DMS 273 (cell line): Measurements from ENCODE around the gene SMIM30.
"Not testable (repeated sequence)": the region's sequence is repeated elsewhere in the genome, so short reads cannot be mapped to it uniquely, and the experiment has no call there.

Experiments used
- DNase-seq: peaks from one replicate; lab custom pipeline; 2025; ENCODE audit not compliant: unreplicated experiment; lab: John Stamatoyannopoulos, UW

Gene SMIM30

GRCh38 chr7:113118074-113118959 lies at the start of gene SMIM30:
TSS of gene SMIM30 (minus strand) at chr7:113118554. CDS start at chr7:113117578, 976 bp downstream.
- DNase-seq, result peak; percentile 98

- DNase-seq, result not testable (repeated sequence)
These were observed 47.8 kb upstream of the SMIM30 start for GRCh38 chr7:113166176-113166575.

- DNase-seq, result no peak
These were observed 42.7 kb upstream of the SMIM30 start for GRCh38 chr7:113161050-113161449.

GRCh38 chr7:113159746-113160339 lies 41.5 kb upstream of the SMIM30 start:
- DNase-seq, result peak; percentile 70

GRCh38 chr7:113158756-113159155 lies 40.4 kb upstream of the SMIM30 start:
- no peak for DNase-seq

- DNase-seq, result no peak
These were observed 35.8 kb upstream of the SMIM30 start for GRCh38 chr7:113154117-113154516.

GRCh38 chr7:113144817-113145216 lies 26.5 kb upstream of the SMIM30 start:
- no peak for DNase-seq

GRCh38 chr7:113143486-113144257 lies 25.3 kb upstream of the SMIM30 start:
- DNase-seq, result no peak

GRCh38 chr7:113142385-113143119 lies 24.2 kb upstream of the SMIM30 start:
- peak; percentile 12 for DNase-seq

- DNase-seq, result peak; percentile 38
These were observed 23.4 kb upstream of the SMIM30 start for GRCh38 chr7:113141803-113142202.

- DNase-seq, result no peak
These were observed 22.6 kb upstream of the SMIM30 start for GRCh38 chr7:113140956-113141355.

GRCh38 chr7:113137241-113137640 lies 18.9 kb upstream of the SMIM30 start:
- DNase-seq, result no peak

- DNase-seq, result no peak
These were observed 15.7 kb upstream of the SMIM30 start for GRCh38 chr7:113134025-113134424.

GRCh38 chr7:113131367-113131766 lies 13.0 kb upstream of the SMIM30 start:
- no peak for DNase-seq

GRCh38 chr7:113128031-113128430 lies 9.7 kb upstream of the SMIM30 start:
- DNase-seq, result no peak

- DNase-seq, result no peak
These were observed 7.4 kb upstream of the SMIM30 start for GRCh38 chr7:113125728-113126127.

GRCh38 chr7:113122744-113123143 lies 4.4 kb upstream of the SMIM30 start:
- peak; percentile 29 for DNase-seq

- DNase-seq, result no peak
These were observed 2.3 kb upstream of the SMIM30 start for GRCh38 chr7:113120647-113121046.

- no peak for DNase-seq
These were observed 1.1 kb upstream of the SMIM30 start for GRCh38 chr7:113119429-113119828.

GRCh38 chr7:113117374-113117774 lies 980 bp downstream of the SMIM30 start:
- DNase-seq, result not testable (repeated sequence)

GRCh38 chr7:113113912-113114311 lies 4.4 kb downstream of the SMIM30 start:
- peak; percentile 25 for DNase-seq
